Measurements from ENCODE around the gene MORN4.
"Not testable (repeated sequence)": the region's sequence is repeated elsewhere in the genome, so short reads cannot be mapped to it uniquely, and the experiment has no call there.

The MORN4 gene

DNA sequence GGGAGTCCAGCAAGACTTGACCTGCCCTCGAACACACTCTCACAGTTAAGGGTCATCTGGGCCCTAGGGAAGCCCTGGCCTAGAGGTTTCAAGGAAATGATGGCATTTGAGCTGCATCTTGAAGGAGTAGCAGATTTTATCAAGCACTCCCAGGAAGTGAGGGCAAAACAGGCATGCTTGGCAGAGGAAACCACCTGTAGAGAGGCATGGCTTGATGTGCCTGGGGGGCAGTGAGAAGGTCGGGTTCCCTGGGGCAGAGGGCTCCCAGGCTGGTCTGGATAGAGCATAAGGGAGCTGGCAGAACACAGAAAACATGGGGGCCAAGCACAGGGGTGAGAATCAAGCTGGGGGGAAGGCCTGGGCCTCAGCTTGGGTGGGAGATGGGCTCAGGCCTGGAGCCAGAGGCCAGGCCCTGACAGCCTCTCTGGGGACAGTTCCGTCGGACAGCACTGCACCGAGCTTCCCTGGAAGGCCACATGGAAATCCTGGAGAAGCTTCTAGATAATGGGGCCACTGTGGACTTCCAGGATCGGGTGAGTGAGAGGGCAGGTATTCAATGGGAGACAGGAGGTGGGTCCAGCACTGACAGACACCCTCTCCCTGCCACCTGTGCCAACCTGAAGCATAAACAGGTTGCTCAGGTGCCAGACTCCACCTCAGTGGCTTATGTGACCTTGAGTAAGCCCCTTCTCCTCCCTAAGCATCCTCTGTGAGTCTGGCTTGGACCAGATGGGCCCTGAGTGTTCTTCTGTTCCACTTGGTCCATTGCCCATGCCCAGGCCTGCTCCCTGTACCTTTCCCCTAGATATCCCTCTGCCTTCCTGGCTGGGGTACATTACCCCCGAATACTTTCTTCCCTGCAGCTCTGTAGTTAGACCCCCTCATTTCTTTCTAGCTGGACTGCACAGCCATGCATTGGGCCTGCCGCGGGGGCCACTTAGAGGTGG lies 52.6 kb downstream of the MORN4 start:
- no peak for DNase-seq (ENCODE audit: extremely low read depth, low read depth)
- TF ChIP-seq, protein P1, sequence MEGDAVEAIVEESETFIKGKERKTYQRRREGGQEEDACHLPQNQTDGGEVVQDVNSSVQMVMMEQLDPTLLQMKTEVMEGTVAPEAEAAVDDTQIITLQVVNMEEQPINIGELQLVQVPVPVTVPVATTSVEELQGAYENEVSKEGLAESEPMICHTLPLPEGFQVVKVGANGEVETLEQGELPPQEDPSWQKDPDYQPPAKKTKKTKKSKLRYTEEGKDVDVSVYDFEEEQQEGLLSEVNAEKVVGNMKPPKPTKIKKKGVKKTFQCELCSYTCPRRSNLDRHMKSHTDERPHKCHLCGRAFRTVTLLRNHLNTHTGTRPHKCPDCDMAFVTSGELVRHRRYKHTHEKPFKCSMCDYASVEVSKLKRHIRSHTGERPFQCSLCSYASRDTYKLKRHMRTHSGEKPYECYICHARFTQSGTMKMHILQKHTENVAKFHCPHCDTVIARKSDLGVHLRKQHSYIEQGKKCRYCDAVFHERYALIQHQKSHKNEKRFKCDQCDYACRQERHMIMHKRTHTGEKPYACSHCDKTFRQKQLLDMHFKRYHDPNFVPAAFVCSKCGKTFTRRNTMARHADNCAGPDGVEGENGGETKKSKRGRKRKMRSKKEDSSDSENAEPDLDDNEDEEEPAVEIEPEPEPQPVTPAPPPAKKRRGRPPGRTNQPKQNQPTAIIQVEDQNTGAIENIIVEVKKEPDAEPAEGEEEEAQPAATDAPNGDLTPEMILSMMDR (IDR thresholded peaks at IDR 0.05; ENCODE audit: low read depth, low read length) = no peak

DNA sequence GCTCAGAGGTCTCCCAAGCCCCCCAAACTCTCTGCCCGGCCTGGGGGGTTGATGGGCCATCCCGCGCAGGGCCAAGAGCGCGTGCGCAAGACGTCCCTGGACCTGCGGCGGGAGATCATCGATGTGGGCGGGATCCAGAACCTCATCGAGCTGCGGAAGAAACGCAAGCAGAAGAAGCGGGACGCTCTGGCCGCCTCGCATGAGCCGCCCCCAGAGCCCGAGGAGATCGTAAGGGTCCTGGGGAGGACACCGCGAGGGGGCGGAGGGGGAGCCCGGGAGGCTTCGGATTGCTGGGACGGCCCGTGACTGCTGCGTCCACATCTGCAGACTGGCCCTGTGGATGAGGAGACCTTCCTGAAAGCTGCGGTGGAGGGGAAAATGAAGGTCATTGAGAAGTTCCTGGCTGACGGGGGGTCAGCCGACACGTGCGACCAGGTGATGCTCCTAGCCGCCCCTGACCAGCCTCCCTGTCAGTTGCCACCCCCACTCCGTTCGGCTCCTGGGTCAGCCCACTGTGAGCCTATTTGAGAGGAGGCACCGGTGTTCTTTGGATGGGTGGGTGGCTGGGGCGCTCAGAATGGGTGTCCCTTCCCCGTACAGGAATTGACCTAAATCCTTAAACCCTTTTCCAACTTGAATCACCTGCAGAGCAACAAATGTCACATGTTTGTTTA lies 55.0 kb downstream of the MORN4 start:
- DNase-seq (ENCODE audit: extremely low read depth, low read depth) = no peak
- TF ChIP-seq, protein P1 (IDR thresholded peaks at IDR 0.05; ENCODE audit: low read depth, low read length) = no peak

DNA sequence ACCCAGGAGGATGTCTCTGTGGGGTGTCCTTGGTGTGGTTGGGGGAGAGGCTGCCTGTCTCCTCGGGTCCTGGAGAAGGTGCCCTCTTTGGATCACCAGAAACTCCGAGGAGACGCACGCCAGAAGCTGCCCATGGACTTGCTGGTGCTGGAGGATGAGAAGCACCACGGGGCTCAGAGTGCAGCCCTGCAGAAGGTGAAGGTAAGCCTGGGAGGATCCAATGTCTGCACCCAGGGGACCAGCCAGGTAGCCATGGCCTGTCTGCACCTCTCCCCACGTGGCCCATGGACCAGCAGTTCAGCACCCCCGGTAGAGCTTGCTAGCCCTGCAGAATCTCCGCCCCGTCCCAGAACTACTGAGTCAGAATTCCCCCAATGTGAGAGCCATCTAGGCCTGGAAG lies 55.6 kb downstream of the MORN4 start:
- TF ChIP-seq, protein P1 (IDR thresholded peaks at IDR 0.05; ENCODE audit: low read depth, low read length) = no peak
- DNase-seq (ENCODE audit: extremely low read depth, low read depth) = no peak

DNA sequence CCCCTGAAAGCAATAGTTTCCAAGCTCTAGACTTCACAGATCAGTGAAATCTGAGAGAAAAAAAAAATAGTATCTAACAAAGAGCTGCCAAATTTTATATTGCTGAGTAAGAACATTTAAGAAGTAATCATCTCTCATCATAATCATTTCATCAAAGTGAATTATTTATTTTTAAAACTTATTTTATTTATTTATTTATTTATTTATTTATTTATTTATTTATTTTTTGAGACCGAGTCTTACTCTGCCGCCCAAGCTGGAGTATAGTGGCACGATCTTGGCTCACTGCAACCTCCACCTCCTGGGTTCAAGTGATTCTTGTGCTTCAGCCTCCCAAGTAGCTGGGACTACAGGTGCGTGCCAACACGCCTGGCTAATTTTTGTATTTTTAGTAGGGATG lies 56.8 kb downstream of the MORN4 start:
- not testable (repeated sequence) for DNase-seq (ENCODE audit: extremely low read depth, low read depth)

DNA sequence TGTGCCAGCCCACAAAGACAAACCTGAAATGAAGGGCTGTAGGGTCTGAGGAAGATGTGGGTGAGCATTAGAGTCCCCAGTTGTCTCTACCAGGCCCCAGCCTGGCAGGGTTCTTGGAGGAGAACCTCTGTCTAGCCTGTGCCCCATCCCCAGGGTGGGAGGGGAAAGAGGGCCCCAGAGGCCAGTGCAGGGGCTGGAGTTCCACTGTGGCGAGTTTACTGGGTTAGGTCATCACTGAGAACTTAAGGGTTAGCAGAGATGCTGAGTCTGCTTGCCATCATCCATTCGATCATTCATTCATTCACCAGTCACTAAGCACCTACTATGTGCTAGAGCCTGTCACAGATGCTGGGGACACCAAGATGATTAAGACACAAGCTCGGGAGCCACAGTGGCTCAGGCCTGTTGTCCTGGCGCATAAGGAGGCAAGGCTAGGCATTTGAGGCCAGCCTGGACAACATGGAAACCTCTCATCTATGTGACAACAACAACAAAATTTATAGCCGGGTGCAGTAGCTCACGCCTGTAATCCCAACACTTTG lies 58.1 kb downstream of the MORN4 start:
- no peak for DNase-seq (ENCODE audit: extremely low read depth, low read depth)
- TF ChIP-seq, protein P1 (IDR thresholded peaks at IDR 0.05; ENCODE audit: low read depth, low read length) = no peak

DNA sequence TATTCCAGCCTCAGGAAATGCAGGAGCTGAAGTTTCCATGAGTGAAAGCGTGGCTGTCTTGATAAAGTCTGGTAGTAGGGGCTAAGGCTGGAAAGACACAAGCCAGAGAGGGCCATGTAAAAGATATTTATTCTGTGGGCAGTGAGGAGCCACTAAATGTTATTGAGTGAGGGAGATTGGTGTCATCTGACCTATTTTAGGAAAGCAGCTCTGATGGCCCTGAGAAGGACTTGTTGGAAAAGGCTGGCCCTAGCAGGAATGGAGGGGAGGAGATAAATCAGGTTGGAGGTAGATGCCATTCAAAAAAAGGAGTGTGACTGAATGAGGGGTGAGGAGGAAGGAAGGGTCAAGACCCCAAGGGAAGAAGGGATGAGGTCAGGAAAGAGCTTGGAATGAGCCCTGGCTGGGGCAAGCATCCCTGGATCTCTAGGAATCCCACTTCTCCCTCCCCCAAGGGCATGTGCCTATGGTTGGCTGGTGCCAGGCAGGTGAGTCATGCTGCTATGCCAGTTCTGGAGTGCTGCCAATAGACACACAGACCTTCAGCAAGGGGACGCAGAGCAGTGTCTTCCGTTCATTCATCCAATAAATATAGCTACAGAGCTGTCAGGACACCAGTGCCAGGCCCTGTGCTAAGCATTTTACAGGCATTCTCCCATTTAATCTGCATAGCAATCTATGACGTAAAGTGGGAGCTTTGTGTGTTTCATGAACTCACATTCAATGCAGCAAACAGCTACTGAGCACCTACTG lies 58.8 kb downstream of the MORN4 start:
- DNase-seq (ENCODE audit: extremely low read depth, low read depth) = no peak
- TF ChIP-seq, protein P1 (IDR thresholded peaks at IDR 0.05; ENCODE audit: low read depth, low read length) = no peak

DNA sequence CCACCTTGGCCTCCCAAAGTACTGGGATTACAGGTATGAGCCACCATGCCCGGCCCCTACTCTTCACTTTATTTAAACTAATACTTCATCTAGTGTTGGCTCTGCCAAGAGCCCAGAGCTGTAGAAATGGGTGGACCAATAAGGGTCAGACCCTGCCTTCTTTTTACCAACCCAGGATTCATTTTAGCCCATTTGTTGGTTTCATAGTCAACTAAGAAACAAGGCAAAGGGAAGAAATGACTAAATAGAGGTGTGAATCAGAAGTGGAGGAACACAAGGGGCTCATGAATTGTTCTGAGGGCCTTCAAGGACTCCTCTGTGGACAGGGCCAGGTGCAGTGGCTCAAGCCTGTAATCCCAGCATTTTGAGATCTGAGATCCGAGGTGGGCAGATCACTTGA lies 59.6 kb downstream of the MORN4 start:
- TF ChIP-seq, protein P1 (IDR thresholded peaks at IDR 0.05; ENCODE audit: low read depth, low read length) = no peak
- no peak for DNase-seq (ENCODE audit: extremely low read depth, low read depth)

All from AG09319 (cell line).